Measurements from ENCODE around the gene CLRN2. TPM values are rescaled to one million over a fixed set of nuclear protein-coding genes. Genes with fewer than 3 reads are reported as not detected.

CLRN2 gene
- total RNA-seq, 1 experiment from 2014 or later, result not detected

GRCh38 chr4:17561195-17561909, 46.4 kb downstream of the CLRN2 start:
- no peak for DNase-seq

More at GRCh38 chr4:17561195-17561909, 46.4 kb downstream of the CLRN2 start:
- Histone ChIP-seq H3K9me3 (ENCODE audit: control insufficient read depth, low read depth, low read length) (no peaks in the 10 kb centered on the region), H2AFZ (ENCODE audit: low read length) (no peak overlapping the region), H3K56ac (ENCODE audit: insufficient read length, low read depth, low read length) (no peak overlapping the region), H3K79me2 (ENCODE audit: insufficient read depth, low read length) (no peaks in the 10 kb centered on the region), H2BK12ac (ENCODE audit: insufficient read length, low read depth, low read length) (no peak overlapping the region), H4K91ac (ENCODE audit: insufficient read length, low read depth, low read length) (no peak overlapping the region), H2BK20ac (ENCODE audit: low read depth, low read length, poor library complexity, severe bottlenecking) (no peak overlapping the region), H3K18ac (ENCODE audit: insufficient read length, low read depth, low read length) (no peak overlapping the region), H2BK120ac (ENCODE audit: low read depth, low read length, poor library complexity, severe bottlenecking) (no peak overlapping the region), H4K20me1 (ENCODE audit: control insufficient read depth, insufficient read depth, insufficient read length) (no peaks in the 10 kb centered on the region), H2BK15ac (ENCODE audit: low read depth, low read length) (no peak overlapping the region), H3T11ph (ENCODE audit: low read length) (no peak overlapping the region), H3K27ac (ENCODE audit: insufficient read length, low read depth, low read length) (no peak overlapping the region), H3K4me2 (ENCODE audit: insufficient read depth, insufficient read length, low read length) (no peak overlapping the region), H2BK5ac (ENCODE audit: insufficient read length, low read length) (no peak overlapping the region), H3K9ac (ENCODE audit: extremely low read depth, insufficient read length, low read length) (no peak overlapping the region), H3K4me1 (ENCODE audit: insufficient read depth, low read length) (no peaks in the 10 kb centered on the region), H4K8ac (replicated peaks; ENCODE audit: insufficient read length, low read depth, low read length) (no peak overlapping the region), H3K14ac (ENCODE audit: insufficient read depth, low read length) (no peak overlapping the region), H3K23me2 (ENCODE audit: insufficient read length, low read depth, low read length, poor library complexity, severe bottlenecking) (no peaks in the 10 kb centered on the region), H4K5ac (ENCODE audit: insufficient read length, low read depth, low read length) (no peak overlapping the region), H3K27me3 (ENCODE audit: insufficient read depth, low read length) (no peaks in the 10 kb centered on the region), H3K4ac (ENCODE audit: low read depth, low read length) (no peak overlapping the region), H3K79me1 (ENCODE audit: insufficient read depth, low read depth, low read length, poor library complexity, severe bottlenecking) (no peaks in the 10 kb centered on the region), H3K23ac (ENCODE audit: insufficient read length, low read depth, low read length) (no peak overlapping the region), H2AK5ac (ENCODE audit: insufficient read length, low read length) (no peak overlapping the region)
- Mint-ChIP-seq H3K9me3 (no peaks in the 10 kb centered on the region), H3K27ac (peak overlapping the region in 1 of 3 experiments; percentile 31; a peak in 1 of 7 replicates), H3K4me1 (peaks cover 0 to 5% of the 10 kb centered on the region in 2 experiments; a peak in 1 of 4 replicates), H3K4me3 (no peak overlapping the region; a peak in 1 of 5 replicates), H3K36me3 (ENCODE audit: insufficient read depth in 1 of 3, low read depth in 3 of 3) (no peaks in the 10 kb centered on the region), H3K27me3 (ENCODE audit: low read depth) (peaks cover under 1% of the 10 kb centered on the region; the same call in 1 of the 2 replicates)
- no CpG with 5 or more reads among the region's 8 CpGs for WGBS (ENCODE audit: extremely low coverage, insufficient read length, low lambda C conversion rate)
- TF ChIP-seq CTCF (conservative IDR thresholded peaks at IDR 0.05), result no peak

Measured in H9 (cell line).